HG03442 (cell line): ENCODE data around the gene PEX10.
"Not testable (repeated sequence)": the region's sequence is repeated elsewhere in the genome, so short reads cannot be mapped to it uniquely, and the experiment has no call there.

Experiments used
- ATAC-seq: cut with Tn5 transposase; IDR thresholded peaks from one replicate; pipeline ENCODE4 v1.9.1; 2021; ENCODE audit warnings: mild to moderate bottlenecking, moderate library complexity; ENCODE audit not compliant: unreplicated experiment

PEX10 gene

DNA sequence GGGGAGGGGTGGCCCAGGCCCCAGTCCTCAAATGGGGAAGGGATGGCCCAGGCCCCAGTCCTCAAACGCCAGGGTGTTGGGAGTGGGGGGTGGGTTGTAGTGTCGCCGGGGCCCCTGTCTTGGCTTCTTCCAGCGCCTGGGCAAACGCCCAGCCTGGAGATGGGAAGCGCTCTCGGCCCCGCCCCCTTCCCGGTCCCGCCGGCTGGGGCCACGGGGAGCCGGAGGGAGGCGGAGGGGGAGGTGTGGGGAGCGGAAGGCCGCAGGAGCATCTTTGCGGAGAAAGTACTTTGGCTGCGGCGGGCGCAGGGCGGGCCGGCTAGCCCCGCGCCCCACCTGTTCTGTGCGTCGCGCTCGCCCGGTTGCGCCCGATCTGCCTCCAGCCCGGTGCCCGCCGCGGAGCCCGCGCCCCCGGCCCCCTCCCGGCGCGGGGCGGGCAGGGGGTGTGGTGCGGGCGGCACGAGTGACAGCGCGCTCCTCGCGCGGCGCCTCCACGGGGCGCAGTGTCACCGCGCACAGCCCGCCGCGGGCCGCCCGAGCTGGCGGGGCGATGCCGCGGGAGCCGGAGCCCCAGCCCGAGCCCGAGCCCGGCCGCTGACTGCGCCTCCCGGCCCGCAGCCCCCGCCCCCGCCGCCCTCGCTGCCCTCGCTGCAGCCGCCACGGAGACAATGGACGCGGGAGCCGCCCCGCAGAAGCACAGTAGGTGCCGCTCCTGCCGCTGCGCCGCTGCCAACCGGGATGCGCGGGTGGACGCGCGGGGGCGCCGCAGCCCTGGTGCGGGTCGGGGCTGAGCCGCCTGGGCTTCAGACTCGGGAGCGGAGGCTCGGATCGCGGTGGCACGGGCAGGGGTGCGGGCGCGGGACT, 31.1 kb upstream of the PEX10 start:
- no peak for ATAC-seq

- no peak for ATAC-seq
Observed at GRCh38 chr1:2442661-2443060, 30.3 kb upstream of the PEX10 start.

- no peak for ATAC-seq
Observed at GRCh38 chr1:2441746-2442145, 29.4 kb upstream of the PEX10 start.

DNA sequence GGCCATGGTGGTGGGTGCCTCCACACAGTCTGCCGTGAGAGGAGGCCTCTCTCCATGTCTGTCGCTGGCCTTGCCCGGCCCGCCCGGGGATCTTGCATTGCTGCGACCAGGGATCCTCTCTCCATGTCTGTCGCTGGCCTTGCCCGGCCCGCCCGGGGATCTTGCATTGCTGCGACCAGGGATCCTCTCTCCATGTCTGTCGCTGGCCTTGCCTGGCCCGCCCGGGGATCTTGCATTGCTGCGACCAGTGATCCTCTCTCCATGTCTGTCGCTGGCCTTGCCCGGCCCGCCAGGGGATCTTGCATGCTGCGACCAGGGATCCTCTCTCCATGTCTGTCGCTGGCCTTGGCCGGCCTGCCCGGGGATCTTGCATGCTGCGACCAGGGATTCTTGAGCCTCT, 28.0 kb upstream of the PEX10 start:
- not testable (repeated sequence) for ATAC-seq

DNA sequence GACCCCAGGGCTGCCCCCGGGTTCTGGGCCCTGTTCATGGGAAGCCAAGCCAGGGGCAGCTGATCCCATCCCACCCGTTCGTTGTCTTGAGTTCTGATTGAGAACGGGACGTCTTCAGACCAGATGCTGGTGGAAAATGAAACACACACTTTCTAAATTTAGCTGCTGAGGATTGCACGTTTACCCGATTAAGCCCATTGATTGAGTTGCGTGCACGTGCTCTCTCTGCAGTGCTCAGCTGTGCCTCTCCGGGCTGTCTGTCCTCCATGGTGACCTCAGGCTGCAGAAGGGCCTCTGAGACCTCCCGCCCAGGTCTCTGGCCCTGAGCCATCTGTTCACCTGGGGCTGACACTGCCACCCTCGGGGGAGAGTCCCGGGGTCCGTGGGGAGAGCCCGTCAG, 27.0 kb upstream of the PEX10 start:
- no peak for ATAC-seq

DNA sequence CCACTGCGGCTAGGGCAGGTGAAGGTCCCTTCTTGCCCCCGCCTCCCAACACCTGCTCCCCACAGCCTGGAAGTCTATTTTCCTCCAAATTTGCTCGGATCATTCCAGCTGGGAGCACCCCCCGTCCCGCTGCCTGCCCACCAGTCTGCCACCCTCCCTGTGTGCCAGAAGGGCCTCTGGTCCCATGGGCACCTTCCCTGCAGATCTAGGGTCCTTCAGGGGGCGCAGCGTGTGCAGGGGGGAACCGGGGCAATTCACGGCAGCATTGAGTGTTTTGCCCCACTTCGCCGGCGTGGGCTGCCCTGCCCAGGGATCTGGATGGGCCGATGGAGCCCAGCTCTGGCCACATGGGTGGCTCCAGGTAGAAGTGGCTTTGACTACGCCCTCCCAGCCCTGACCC, 26.3 kb upstream of the PEX10 start:
- no peak for ATAC-seq

- ATAC-seq, result no peak
Observed at GRCh38 chr1:2438038-2438437, 25.7 kb upstream of the PEX10 start.

DNA sequence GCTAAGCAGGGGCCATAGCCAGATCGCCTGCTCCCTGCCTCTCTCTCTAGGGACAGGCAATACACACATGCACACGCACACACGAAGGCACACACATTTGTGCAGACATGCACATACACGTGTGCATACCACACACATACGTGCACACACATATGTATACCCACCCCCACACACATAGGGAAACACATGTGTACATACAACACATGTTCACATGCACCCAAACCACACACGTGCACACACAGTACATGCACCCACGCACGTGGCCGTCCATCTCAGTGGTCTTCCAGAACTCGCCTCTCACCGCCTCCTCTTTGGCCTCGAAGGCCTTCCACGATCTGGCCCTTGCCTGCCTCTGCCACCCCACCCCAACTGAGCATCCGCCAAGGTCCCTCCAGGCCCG, 25.3 kb upstream of the PEX10 start:
- ATAC-seq, result no peak

DNA sequence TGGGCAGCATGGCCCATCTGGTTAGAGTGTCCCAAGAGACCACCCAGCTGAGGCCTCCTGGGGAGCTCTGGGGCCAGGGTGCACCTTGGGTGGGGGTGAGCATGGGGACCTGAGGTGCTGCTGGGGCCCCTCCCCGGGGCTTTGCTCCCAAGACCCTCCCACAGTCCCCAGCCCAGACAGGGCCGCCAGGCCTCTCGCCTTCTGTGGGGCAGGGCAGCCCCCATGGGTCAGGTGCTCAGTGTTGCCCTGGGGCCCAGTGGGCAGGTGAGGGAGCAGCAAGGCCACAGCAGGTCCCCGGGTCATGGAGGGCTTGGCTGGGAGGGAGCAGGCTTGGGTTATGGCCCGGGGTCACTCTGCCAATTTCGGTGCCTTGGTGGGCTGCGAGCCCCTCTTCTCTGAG, 24.5 kb upstream of the PEX10 start:
- ATAC-seq, result no peak

- ATAC-seq, result no peak
Observed at GRCh38 chr1:2435746-2436355, 23.5 kb upstream of the PEX10 start.

DNA sequence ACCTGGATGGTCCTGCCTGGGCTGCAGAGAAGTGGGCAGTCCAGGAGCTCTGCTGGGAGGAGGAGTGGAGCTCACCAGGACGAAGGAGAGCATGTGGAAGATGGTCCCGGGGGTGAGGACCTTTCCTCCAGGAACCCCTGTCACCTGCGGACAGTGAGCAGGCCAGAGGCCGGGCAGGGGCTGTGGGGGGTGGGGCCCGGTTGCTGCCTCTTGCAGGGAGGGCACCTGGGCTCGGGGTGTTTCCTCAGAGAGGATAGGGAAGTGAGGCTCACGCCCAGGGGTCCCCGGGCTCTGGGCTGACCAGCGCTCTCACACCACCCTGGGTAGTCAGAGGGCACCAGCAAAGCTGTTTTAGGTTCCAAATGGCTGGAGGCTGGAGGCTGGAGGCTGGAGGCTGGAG, 22.7 kb upstream of the PEX10 start:
- ATAC-seq, result no peak

DNA sequence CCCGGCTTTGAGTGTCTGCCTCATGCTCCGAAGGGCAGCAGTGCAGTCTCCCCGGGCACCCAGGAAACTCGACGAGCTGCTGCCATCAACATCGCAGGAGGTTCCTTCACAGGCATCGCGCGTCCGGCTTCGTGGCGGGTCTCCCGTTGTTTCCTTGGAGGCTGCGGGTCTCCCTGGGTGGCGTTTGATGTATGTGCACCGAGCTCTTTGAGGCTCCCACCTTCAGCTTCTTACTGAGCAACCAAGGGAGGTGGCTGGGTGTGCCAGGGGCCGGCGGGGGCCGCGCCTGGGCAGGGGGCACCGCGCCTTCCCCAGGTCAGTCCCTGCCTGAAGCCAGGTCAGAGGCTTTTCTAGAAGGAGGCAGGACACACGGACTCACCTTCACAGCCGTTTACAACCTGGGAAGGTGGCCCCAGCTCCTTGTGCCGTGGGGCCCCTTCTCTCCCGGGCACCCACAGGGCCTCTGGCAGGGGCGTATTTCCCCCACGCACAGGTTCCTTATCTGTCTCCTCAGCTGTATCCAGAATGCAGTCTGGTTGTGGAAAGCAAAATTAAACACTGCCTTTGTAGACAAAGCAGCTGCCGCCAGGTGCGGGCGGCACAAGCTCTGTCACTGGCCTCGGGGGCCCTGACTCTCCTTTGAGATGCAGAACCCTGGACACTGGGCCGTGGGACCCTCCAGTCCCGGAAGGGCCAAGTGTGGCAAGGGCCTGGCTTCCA, 21.7 kb upstream of the PEX10 start:
- no peak for ATAC-seq

DNA sequence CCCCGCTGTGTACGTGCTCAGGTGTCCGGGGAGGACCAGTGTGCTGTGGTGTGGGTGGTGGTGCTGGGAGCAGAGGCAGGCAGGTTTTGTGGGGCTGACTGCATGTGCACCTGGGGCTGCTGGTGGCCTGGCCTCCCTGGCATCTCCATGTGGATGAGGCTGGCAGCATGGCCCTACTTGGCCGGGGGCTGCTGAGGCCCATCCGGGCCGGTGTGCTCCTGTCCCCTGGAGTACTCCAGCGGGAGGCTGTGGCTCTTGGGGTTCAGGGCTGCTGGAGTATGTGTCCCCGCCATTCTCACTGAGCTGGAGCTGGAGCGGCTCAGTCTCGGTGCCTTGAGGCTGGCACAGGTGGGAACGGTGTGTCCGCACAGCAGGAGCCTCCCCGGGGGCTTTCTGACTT, 20.8 kb upstream of the PEX10 start:
- ATAC-seq, result no peak

DNA sequence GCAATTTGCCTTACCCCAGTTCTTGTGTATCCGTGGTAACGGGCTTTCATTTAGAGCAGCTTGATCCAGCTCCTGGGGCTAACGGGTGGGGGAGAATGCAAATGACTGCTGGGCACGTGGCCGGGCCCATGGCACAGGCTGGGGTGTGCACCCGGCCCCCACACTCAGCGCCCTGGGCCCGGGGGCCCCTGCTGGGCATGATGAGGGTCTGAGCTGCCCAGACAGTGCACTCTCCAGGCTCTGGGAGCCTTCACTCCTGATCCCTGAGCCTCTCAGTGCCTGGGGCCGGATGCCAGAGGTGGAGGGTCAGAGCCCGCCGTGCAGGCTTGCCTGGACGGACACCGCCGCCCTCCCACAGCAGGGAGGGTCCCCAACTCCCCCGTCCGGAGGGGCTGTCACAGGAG, 20.1 kb upstream of the PEX10 start:
- no peak for ATAC-seq

DNA sequence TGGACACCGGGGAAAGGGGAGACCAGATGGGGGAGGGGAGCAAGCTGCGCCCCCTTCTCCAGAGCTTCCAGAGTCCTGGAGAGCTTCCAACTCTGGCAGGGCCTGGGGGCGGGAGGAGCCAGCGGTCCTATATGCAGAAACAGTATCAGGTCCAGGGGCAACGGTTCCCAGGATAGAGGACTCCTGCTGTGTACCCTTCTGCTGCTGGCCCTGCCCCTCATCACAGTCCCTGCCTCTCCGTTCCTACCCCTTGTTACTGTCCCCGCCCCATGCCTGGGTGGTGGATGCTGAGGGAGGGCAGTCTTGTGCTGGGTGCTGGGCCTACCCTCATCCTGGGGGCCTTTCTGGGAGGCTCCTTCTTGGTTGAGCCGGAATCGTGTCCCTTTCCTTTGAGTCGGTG, 19.2 kb upstream of the PEX10 start:
- no peak for ATAC-seq

DNA sequence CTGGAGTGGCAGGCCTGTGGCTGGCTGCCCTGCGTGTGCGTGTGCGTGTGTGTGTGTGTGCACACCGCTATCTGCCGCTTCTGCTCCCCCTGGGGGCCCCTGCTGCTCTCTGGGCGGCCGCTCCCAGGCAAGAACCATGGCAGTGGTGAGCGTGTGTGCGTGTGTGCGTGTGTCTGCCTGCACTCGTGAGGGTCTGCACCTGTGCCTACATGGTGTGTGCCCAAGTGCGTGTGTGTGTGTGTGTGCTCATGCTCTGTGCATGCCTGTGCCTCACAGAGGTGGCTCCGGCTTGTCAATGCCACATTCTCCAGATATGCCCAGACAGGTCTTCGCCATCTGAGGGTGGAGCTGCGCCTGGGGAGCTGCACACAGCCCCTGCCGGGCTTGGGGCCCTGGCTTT, 18.7 kb upstream of the PEX10 start:
- no peak for ATAC-seq

GRCh38 chr1:2430592-2430973, 18.2 kb upstream of the PEX10 start:
- ATAC-seq, result no peak

GRCh38 chr1:2429780-2430591, 17.6 kb upstream of the PEX10 start:
- ATAC-seq, result no peak

DNA sequence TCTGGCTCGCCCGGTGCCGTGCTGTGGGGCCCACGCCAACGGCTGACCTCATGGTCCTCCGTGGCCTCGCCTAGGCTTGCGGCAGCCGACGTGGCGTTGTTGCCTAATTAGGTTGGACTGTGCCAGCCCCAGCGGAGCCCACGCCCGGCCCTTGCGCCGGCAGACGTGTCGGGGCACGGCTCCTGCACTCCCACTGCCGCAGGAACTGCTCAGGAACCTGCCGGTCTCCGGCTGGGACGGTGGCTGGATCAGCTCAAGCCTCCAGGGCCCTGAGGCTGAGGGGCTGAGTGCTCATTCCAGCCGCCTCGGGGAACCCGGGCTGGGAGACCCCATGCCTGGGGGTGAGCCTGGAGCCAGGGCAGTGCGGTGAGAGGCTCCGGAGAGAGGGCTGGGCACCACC, 16.1 kb upstream of the PEX10 start:
- ATAC-seq, result no peak

- ATAC-seq, result no peak
Observed at GRCh38 chr1:2427976-2428375, 15.6 kb upstream of the PEX10 start.

DNA sequence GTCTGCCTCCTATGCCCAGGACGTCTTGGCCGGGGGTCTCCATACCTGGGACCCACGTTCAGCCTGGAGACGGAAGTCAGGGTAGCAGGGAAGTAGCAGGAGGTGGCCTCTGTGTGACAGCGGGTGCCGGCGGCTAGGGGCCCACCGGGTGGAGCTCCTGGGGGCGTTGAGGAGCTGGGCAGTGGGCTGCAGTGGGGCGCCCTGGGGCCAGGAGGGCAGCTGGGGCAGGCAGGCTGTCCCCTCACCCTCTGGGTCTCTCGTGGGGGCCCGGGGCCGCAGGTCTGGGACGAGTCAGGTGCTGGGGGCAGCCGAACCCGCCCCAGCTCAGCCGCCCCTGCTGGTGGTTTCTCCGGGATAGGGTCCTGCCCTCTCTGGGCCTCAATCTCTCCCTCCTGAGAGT, 14.7 kb upstream of the PEX10 start:
- no peak for ATAC-seq
